Activated CD4-positive, alpha-beta T cell treated with anti-CD3 and anti-CD28 coated beads, Interleukin-2, amount 50 U/mL, for 48 hours (primary cell): ENCODE measurements around the gene TNFSF4.
A peak's percentile ranks its signal among the peaks of the same experiment; 100 is the strongest.

Experiments used
- DNase-seq, 2 experiments: peaks; one replicate each; pipeline ENCODE4 v3.0.0-alpha.2; 2020

TNFSF4 gene

GRCh38 chr1:173210283-173210682, 3.2 kb upstream of the TNFSF4 start:
- DNase-seq: no peak

GRCh38 chr1:173208868-173209267, 1.7 kb upstream of the TNFSF4 start:
- DNase-seq: no peak

- no peak for DNase-seq
Measured at GRCh38 chr1:173208146-173208545, 1.0 kb upstream of the TNFSF4 start.

GRCh38 chr1:173205146-173206051, 1.7 kb downstream of the TNFSF4 start:
- DNase-seq: peak in 1 of 2 experiments; percentile 24

GRCh38 chr1:173204693-173205092, 2.4 kb downstream of the TNFSF4 start:
- no peak for DNase-seq

- DNase-seq: no peak
Measured at GRCh38 chr1:173202424-173203145, 4.5 kb downstream of the TNFSF4 start.

GRCh38 chr1:173201969-173202368, 5.2 kb downstream of the TNFSF4 start:
- DNase-seq: no peak

- peak; percentile 56 to 70 for DNase-seq
Measured at GRCh38 chr1:173195596-173196088, 11.5 kb downstream of the TNFSF4 start.

GRCh38 chr1:173193639-173194038, 13.5 kb downstream of the TNFSF4 start:
- DNase-seq: no peak

GRCh38 chr1:173191011-173191705, 16.0 kb downstream of the TNFSF4 start:
- no peak for DNase-seq

GRCh38 chr1:173190101-173190936, 16.8 kb downstream of the TNFSF4 start:
- no peak for DNase-seq

GRCh38 chr1:173187671-173188237, 19.4 kb downstream of the TNFSF4 start:
- DNase-seq: no peak

- DNase-seq: no peak
Measured at GRCh38 chr1:173181791-173182190, 25.3 kb downstream of the TNFSF4 start.

- DNase-seq: no peak
Measured at GRCh38 chr1:173176246-173176645, 30.9 kb downstream of the TNFSF4 start.

GRCh38 chr1:173175514-173176145, 31.5 kb downstream of the TNFSF4 start:
- no peak for DNase-seq

- no peak for DNase-seq
Measured at GRCh38 chr1:173173388-173173787, 33.7 kb downstream of the TNFSF4 start.

GRCh38 chr1:173171152-173171551, 36.0 kb downstream of the TNFSF4 start:
- no peak for DNase-seq

- DNase-seq: no peak
Measured at GRCh38 chr1:173168941-173169340, 38.2 kb downstream of the TNFSF4 start.

- no peak for DNase-seq
Measured at GRCh38 chr1:173164686-173165085, 42.4 kb downstream of the TNFSF4 start.

GRCh38 chr1:173164178-173164577, 43.0 kb downstream of the TNFSF4 start:
- DNase-seq: no peak

GRCh38 chr1:173163222-173163621, 43.9 kb downstream of the TNFSF4 start:
- no peak for DNase-seq
